Measurements from ENCODE around the gene PAPSS1.
"Not testable (repeated sequence)": the region's sequence is repeated elsewhere in the genome, so short reads cannot be mapped to it uniquely, and the experiment has no call there.

- TF ChIP-seq CTCF, POLR2A (IDR thresholded peaks at IDR 0.05): not testable (repeated sequence)
These were observed 6.3 kb upstream of the PAPSS1 start for GRCh38 chr4:107726131-107726925.
